HG03159 (cell line): Measurements from ENCODE around the gene SLC6A15.
A peak's percentile ranks its signal among the peaks of the same experiment; 100 is the strongest.

ENCODE experiments used
- ATAC-seq: cut with Tn5 transposase; IDR thresholded peaks from one replicate; pipeline ENCODE4 v1.9.1; 2021; ENCODE audit warnings: mild to moderate bottlenecking, moderate library complexity; ENCODE audit not compliant: unreplicated experiment

The SLC6A15 gene

GRCh38 chr12:84912198-84913128, at the start of gene SLC6A15:
TSS of gene SLC6A15 (minus strand) at chr12:84912799. CDS start at chr12:84892120, 20,679 bp downstream.
- peak; percentile 56 for ATAC-seq

DNA sequence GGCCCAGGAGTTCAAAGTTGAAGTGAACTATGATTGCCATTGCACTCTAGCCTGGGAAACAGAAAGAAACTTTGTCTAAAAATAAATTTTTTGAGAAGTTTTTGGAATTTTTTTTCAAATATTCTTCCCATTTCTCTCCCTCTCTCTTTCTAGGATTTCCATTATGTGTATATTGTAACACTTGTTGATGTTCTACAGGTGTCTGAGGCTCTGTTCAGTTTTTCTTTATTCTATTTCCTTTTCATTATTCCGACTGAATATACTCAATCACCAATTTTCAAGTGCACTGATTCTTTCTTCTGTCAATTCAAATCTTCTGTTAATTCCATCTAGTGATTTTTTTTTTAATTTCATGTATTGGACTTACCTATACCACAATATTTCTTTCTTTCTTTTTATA, 48.3 kb upstream of the SLC6A15 start:
- no peak for ATAC-seq

DNA sequence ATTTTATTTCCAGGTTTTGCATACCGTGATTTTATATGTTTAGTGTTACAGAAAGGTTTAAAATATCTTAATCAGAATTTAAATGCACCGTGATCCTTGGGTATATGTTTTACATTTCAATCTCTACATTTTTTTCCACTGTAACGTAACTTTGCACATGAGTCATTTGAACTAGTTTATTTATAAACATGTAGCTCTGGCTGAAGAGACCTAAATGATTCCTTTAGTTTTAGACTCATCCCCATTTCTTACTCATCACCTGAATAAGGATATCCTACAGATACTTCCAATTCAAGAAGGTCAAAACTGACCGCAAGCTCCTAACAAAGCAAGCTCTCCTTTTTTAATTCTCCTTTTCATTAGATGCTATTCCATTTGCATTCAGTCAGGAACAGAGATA, 42.7 kb upstream of the SLC6A15 start:
- ATAC-seq, result no peak

GRCh38 chr12:84954415-84954814, 41.8 kb upstream of the SLC6A15 start:
- ATAC-seq, result no peak

GRCh38 chr12:84950971-84951546, 38.5 kb upstream of the SLC6A15 start:
- ATAC-seq, result no peak

GRCh38 chr12:84946753-84947152, 34.2 kb upstream of the SLC6A15 start:
- no peak for ATAC-seq

- no peak for ATAC-seq
Measured at GRCh38 chr12:84937415-84937814, 24.8 kb upstream of the SLC6A15 start.

- ATAC-seq, result no peak
Measured at GRCh38 chr12:84929501-84929900, 16.9 kb upstream of the SLC6A15 start.

DNA sequence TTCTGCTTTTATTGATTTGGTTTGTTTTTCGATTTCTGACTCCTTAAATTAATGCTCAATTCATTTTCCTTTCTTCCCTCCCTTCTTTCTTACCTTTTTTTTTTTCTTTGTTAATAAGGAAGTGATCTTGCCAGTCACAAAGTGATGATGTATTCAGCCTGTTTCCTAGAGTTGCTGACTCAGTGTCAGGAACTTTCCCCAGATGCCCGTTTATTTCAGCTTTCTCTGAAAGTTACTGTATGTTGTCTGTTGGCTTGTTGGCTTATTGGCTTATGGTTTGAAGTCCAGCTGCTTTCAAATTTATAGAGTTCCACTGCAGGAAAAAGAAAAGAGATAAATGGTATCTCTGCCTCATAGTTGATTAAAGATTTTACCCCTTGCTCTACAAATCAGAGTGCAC, 12.4 kb upstream of the SLC6A15 start:
- no peak for ATAC-seq

DNA sequence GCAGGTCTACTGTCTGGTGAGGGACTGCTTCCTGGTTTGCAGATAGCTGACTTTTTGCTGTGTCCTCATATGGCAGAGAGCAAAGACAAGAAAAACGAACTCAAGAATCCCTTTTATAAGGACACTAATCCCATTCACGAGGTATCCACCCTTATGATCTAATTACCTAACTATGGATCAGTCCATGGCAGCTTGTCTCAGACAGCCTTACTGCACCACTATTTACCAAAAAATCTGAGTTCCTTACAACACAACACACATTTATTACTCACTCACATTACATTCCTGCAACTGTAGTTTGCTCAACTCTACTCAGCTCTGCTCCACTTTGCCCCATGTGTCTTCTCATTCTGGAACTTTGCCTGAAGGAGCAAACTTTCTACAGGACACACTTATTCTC, 10.1 kb upstream of the SLC6A15 start:
- no peak for ATAC-seq

- no peak for ATAC-seq
Measured at GRCh38 chr12:84920331-84920730, 7.7 kb upstream of the SLC6A15 start.

DNA sequence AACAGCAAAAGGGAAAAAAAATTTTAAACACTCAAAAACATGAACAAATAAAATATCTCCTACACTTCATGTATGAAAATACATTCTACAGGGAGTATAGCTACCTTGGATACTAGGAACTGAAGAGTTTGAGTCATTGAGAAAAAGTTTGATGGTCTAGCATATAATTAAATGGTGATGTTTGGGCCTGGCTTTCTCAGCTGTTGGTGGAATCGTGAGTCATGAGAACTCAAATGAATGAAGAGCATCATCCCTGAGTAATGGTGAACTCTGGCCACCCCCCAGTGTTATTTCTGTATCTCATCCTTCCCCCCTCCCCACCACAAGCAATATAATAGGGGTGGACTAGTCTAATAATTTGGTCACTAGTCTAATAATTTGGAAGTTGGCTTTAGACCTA, 6.7 kb upstream of the SLC6A15 start:
- no peak for ATAC-seq

DNA sequence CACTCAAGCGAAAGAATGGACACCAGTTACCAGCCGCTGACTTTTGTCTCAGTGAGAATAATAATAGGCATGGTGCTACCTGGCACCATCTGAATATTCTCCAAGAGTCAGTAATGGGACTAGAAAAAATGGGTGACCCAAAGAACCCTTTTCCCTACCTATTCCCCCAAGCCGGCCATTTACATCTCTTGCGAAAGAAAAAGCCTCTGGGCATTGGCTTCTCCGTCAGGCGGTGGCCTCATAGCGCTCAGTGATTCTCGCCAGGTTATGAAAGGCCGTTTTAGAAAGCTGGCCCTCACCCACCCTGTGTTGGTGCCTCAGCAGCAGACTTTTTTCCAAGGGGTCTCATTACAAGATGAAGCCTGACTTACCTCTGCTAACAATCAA, 523 bp upstream of the SLC6A15 start:
- ATAC-seq, result no peak

DNA sequence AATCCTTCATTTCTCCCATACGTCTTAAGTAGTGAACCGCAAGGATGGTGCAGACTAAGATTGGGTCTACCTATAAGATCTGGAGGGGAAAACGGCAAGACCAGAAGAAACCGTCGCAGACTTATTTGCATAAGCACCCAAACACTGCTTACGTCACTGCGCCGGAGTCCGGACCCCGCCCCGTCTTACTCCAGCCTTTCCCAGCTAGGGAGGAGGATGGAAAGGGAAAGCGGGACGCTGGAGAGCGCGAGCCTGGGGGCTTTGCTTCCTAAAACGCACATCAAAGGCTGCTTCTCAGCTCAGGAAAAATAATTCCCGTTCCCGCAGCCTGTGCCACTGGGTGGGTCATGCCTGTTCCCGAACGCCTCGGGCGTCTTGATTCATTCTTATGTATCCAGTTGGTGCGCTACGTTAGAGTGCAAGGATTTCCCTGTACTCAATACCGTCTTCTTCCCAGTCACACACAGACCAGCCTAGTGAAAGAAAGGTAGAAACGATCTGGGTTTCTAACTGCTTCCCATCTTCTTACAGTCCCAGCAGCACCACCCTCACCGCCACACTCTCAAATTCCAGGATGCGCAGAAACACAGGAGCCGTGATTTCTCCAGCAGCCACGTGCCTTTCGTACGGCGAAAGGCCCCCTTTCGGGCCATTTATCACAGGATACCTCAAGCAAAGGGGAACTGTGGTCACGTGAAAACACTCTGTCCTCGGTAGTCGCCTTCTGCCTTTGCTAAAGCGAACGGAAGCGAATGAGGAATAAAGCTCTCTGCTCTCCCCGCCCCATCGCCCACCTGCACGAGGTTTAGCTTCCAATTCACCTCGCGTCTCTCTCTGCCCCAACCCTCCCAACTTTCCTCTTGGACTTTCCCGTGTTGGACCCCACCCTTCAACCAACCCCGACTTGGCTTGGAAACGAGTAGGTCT, 1.1 kb downstream of the SLC6A15 start:
- peak; percentile 40 for ATAC-seq

GRCh38 chr12:84910549-84911241, 1.9 kb downstream of the SLC6A15 start:
- ATAC-seq, result no peak

- ATAC-seq, result no peak
Measured at GRCh38 chr12:84904051-84904450, 8.5 kb downstream of the SLC6A15 start.

DNA sequence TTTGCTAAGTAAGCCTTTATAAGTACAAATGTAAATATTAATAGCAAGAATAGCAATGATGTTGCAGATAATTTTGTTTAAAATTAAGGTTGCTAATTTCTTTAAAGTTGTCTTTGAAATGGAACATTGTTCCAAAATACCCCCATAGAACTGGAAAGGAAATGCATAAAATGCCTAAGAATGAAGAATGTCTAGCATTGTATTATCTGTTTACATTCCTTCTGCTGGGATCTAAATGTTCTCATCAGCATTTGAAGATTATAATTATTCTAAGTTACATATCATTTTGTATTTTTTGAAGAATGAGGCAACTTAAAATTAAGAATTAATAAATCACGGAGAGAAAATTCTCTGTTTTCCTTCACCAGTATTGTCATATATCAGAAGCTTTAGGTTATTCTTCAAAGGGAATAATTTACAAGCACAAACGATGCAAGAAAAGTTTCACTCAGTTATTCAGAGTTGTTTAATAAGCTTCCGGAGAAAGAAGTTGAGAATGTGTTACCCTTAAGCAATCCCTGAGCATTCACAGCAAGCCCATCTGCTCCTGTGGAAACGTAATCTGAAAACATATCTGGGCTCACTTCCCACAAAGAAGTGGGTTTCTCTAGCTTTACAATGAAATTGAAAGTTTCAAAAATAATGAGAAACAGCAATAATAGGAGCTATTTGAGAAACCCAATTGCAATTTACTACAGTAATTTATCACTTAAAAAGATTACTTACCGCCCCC, 21.3 kb downstream of the SLC6A15 start:
- no peak for ATAC-seq

DNA sequence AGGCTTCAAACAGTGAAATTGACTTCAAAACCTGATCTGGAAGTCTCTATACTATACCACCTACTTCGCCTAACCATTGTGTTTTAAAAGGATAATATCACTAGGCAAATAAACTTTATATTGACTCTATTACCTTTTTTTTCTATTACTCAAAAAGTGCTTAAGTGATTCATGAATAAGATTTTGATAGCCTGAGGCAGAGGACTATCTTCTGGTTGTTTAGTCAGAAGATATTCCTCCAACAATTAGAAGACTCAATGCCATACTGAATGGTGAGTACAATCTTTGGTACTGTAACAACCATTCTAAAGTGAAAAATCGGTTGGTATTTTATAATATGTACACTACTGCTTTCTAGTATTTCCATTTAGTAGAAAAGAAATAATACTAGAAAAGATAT, 22.8 kb downstream of the SLC6A15 start:
- no peak for ATAC-seq

DNA sequence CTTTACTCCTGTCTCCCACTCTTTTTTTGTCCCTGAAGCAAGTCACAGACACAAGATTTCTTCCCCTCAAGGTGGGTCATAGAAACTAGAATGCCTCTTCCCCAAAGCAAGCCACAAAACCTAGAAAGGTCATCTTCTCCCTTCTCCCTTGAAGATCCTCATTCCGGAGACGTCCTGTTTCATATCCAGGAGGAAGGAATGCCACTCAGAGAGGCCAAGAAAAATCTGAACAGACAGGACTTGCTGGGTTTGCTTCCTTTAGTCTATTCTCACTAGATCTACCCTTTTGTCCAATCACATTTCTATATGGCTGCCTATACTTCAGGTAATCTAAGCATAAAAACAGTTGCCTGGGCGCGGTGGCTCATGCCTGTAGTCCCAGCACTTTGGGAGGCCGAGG, 23.7 kb downstream of the SLC6A15 start:
- ATAC-seq, result no peak

DNA sequence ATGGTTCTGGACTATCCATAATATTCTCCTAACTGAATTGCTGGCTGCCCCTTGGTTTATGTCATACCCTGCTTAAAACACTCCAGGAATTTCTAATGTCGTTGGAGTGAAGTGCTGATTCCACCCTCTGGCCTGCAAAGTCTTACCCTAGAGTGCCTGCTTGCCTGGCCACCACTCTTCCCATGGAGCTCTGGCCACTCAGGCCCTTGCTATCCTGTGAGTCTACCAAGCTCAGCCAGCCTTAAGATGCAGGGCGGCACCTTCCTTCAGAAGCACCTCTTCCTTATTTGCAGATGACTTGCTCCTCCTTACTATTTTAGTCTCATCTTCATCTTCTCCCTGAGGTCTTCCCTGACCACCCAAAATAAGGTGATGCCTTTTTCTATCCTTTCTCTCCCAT, 35.3 kb downstream of the SLC6A15 start:
- no peak for ATAC-seq
